OCI-LY3 (cell line): ENCODE results near the gene DNMT1.
A peak's percentile ranks its signal among the peaks of the same experiment; 100 is the strongest.
"Not testable (repeated sequence)": the region's sequence is repeated elsewhere in the genome, so short reads cannot be mapped to it uniquely, and the experiment has no call there.

ENCODE experiments used
- H2AFZ ChIP-seq: fragments of 200-600, 300-600 bp; shearing (Covaris generic); 2 replicates; pipeline ENCODE4 v1.6.0; 2014; ENCODE audit warnings: antibody characterized with exemption, low read depth, low read length
- H3K27ac ChIP-seq: fragments of 200-600, 300-600 bp; sonication (generic); 2 replicates; pipeline ENCODE4 v1.5.1; 2014; ENCODE audit warnings: mild to moderate bottlenecking, low read length, moderate library complexity, mixed read lengths
- H3K27me3 ChIP-seq: fragments of 200-600, 300-600 bp; sonication (generic); 2 replicates; pipeline ENCODE4 v1.6.1; 2014; ENCODE audit warnings: low read depth, low read length, mixed read lengths
- H3K36me3 ChIP-seq: fragments of 200-600, 300-600 bp; sonication (generic); replicated peaks from 2 replicates; pipeline ENCODE3; 2014; ENCODE audit warnings: low read depth, low read length, mixed read lengths
- H3K4me1 ChIP-seq: fragments of 300-600, 200-600 bp; sonication (generic); 2 replicates; pipeline ENCODE4 v1.6.1; 2014; ENCODE audit warnings: low read length, mixed read lengths
- H3K4me2 ChIP-seq: fragments of 200-600, 300-600 bp; sonication (generic); 2 replicates; pipeline ENCODE4 v1.6.1; 2014; ENCODE audit warnings: low read length, mixed read lengths
- H3K4me3 ChIP-seq: fragments of 300-600, 200-600 bp; sonication (generic); 2 replicates; pipeline ENCODE4 v1.5.1; 2014; ENCODE audit warnings: antibody characterized with exemption, mild to moderate bottlenecking, low read length, moderate library complexity
- H3K79me2 ChIP-seq: fragments of 300-600, 200-600 bp; shearing (Covaris generic); 2 replicates; pipeline ENCODE4 v1.6.1; 2014; ENCODE audit warnings: mild to moderate bottlenecking, low read length, mixed read lengths
- H3K9ac ChIP-seq: fragments of 300-600, 200-600 bp; shearing (Covaris generic); 2 replicates; pipeline ENCODE4 v1.6.0; 2014; ENCODE audit warnings: mild to moderate bottlenecking, low read length, moderate library complexity
- H3K9me3 ChIP-seq: fragments of 200-600, 300-600 bp; shearing (Covaris generic); 2 replicates; pipeline ENCODE4 v1.6.1; 2014; ENCODE audit warnings: low read length, mixed read lengths; ENCODE audit not compliant: insufficient read depth
- H4K20me1 ChIP-seq: fragments of 200-600, 300-600 bp; sonication (generic); 2 replicates; pipeline ENCODE4 v1.6.1; 2016; ENCODE audit warnings: low read length, mixed read lengths; ENCODE audit not compliant: insufficient read depth
- CTCF ChIP-seq: fragments of 200-600, 300-600 bp; sonication (generic); IDR thresholded peaks from 2 replicates; pipeline ENCODE4 v1.5.1; 2014; ENCODE audit warnings: antibody characterized with exemption, low read length, low read depth
- EZH2phosphoT487 ChIP-seq: fragments of 200-600 bp; shearing (Covaris generic); IDR thresholded peaks from 2 replicates; pipeline ENCODE4 v1.6.1; 2018; ENCODE audit warnings: antibody characterized with exemption, mixed run types, low read depth

Gene DNMT1

GRCh38 chr19:10194500-10195198, at the start of gene DNMT1:
TSS of gene DNMT1 (minus strand) at chr19:10194953. CDS start at chr19:10194899, 54 bp downstream.
- H3K36me3 ChIP-seq: peaks cover 21% of the 10 kb centered on the region
- peak within 1 kb of the TSS; percentile 85 for H2AFZ ChIP-seq
- H3K9me3 ChIP-seq: no peaks in the 10 kb centered on the region
- peaks cover 22% of the 10 kb centered on the region for H4K20me1 ChIP-seq
- peak within 1 kb of the TSS; percentile 81 for H3K4me3 ChIP-seq
- H3K4me1 ChIP-seq: peaks cover 22% of the 10 kb centered on the region
- peaks cover 54% of the 10 kb centered on the region for H3K79me2 ChIP-seq
- peak within 1 kb of the TSS; percentile 80 for H3K27ac ChIP-seq
- TF ChIP-seq CTCF (no peak), EZH2phosphoT487 (no peak)
- H3K9ac ChIP-seq: peak within 1 kb of the TSS; percentile 89
- H3K27me3 ChIP-seq: no peaks in the 10 kb centered on the region
- H3K4me2 ChIP-seq: peak within 1 kb of the TSS; percentile 91

GRCh38 chr19:10243606-10244005, 48.9 kb upstream of the DNMT1 start:
- no peak overlapping the region for H3K4me3 ChIP-seq
- no peaks in the 10 kb centered on the region for H3K36me3 ChIP-seq
- H3K4me2 ChIP-seq: no peak overlapping the region
- H3K9ac ChIP-seq: no peak overlapping the region
- H4K20me1 ChIP-seq: no peaks in the 10 kb centered on the region
- H3K27ac ChIP-seq: no peak overlapping the region
- no peaks in the 10 kb centered on the region for H3K79me2 ChIP-seq
- H3K27me3 ChIP-seq: no peaks in the 10 kb centered on the region
- TF ChIP-seq EZH2phosphoT487: no peak
- no peak for TF ChIP-seq CTCF
- no peak overlapping the region for H2AFZ ChIP-seq
- peaks cover 52% of the 10 kb centered on the region for H3K4me1 ChIP-seq
- no peaks in the 10 kb centered on the region for H3K9me3 ChIP-seq

- H3K36me3 ChIP-seq, H3K27me3 ChIP-seq, H3K4me3 ChIP-seq, H3K27ac ChIP-seq, H3K79me2 ChIP-seq, H4K20me1 ChIP-seq, H3K9me3 ChIP-seq, H2AFZ ChIP-seq, H3K4me2 ChIP-seq, H3K9ac ChIP-seq: not testable (repeated sequence)
- H3K4me1 ChIP-seq: peaks cover 60% of the 10 kb centered on the region
Observed at GRCh38 chr19:10241826-10242449, 47.2 kb upstream of the DNMT1 start.

GRCh38 chr19:10238172-10238783, 43.5 kb upstream of the DNMT1 start:
- no peaks in the 10 kb centered on the region for H4K20me1 ChIP-seq
- no peaks in the 10 kb centered on the region for H3K36me3 ChIP-seq
- H3K4me3 ChIP-seq: no peak overlapping the region
- no peak overlapping the region for H3K9ac ChIP-seq
- H3K4me2 ChIP-seq: peak overlapping the region; percentile 46; the same call in 1 of the 2 replicates
- H3K9me3 ChIP-seq: no peaks in the 10 kb centered on the region
- no peaks in the 10 kb centered on the region for H3K27me3 ChIP-seq
- peaks cover 64% of the 10 kb centered on the region for H3K4me1 ChIP-seq
- no peak overlapping the region for H2AFZ ChIP-seq
- TF ChIP-seq CTCF: no peak
- no peak for TF ChIP-seq EZH2phosphoT487
- peak overlapping the region; percentile 51 for H3K27ac ChIP-seq
- no peaks in the 10 kb centered on the region for H3K79me2 ChIP-seq
